Uterus (tissue), 2 donors: Measurements from ENCODE around the gene AGTR2.

ENCODE experiments used
- CTCF ChIP-seq, 4 experiments: fragments of 200-600 bp in 2 of 4; fragments of 450-650 bp in 2 of 4; sonication (generic) in 2 of 4; IDR thresholded peaks; one replicate each; pipeline ENCODE4 v1.5.1; 2016 to 2019; ENCODE audit warnings: antibody characterized with exemption in 4 of 4, mild to moderate bottlenecking in 2 of 4, moderate library complexity in 1 of 4
- POLR2A ChIP-seq, 2 donors: fragments of 450-650 bp; IDR thresholded peaks; one replicate each; pipeline ENCODE4 v1.6.1; 2016; ENCODE audit warnings: antibody characterized with exemption in 2 of 2, mild to moderate bottlenecking in 1 of 2, moderate library complexity in 1 of 2

- no peak for TF ChIP-seq CTCF (IDR thresholded peaks at IDR 0.05)
- TF ChIP-seq POLR2A (IDR thresholded peaks at IDR 0.05), result no peak
Observed at GRCh38 chrX:116181300-116181699, 10.8 kb downstream of the AGTR2 start.
